Testis (tissue), 3 donors: ENCODE data around the gene MTSS2. TPM values are rescaled to one million over a fixed set of nuclear protein-coding genes. Genes with fewer than 3 reads are reported as not detected.

Source experiments
- DNase-seq: peaks from one replicate; pipeline ENCODE4 v3.0.0-alpha.2; 2019
- H3K27ac ChIP-seq, 2 donors: fragments of 200-600 bp; sonication (generic); one replicate each; pipeline ENCODE4 v1.5.1; 2019
- H3K27me3 ChIP-seq: fragments of 200-600 bp; sonication (generic); one replicate; pipeline ENCODE4 v1.5.1; 2019
- H3K36me3 ChIP-seq: fragments of 200-600 bp; sonication (generic); one replicate; pipeline ENCODE4 v1.5.1; 2017; ENCODE audit warnings: low read depth; ENCODE audit errors: missing control alignments
- H3K4me1 ChIP-seq: fragments of 200-600 bp; sonication (generic); one replicate; pipeline ENCODE4 v1.5.1; 2019
- H3K4me3 ChIP-seq, 2 donors: fragments of 200-600 bp; sonication (generic); one replicate each; pipeline ENCODE4 v1.5.1; 2017 to 2019
- H3K9me3 ChIP-seq: fragments of 200-600 bp; sonication (generic); one replicate; pipeline ENCODE4 v1.5.1; 2017
- CTCF ChIP-seq, 3 experiments: fragments of 450-650 bp in 2 of 3; fragments of 200-600 bp in 1 of 3; sonication (generic) in 1 of 3; IDR thresholded peaks; one replicate each; pipeline ENCODE4 v1.5.1; 2016 to 2019; ENCODE audit warnings: antibody characterized with exemption in 3 of 3, mild to moderate bottlenecking in 2 of 3, moderate library complexity in 1 of 3
- POLR2A ChIP-seq: fragments of 450-650 bp; IDR thresholded peaks from one replicate; pipeline ENCODE4 v1.6.1; 2017; ENCODE audit warnings: antibody characterized with exemption, mild to moderate bottlenecking, moderate library complexity
- WGBS, 2 donors: methylation state at CpG; one replicate each; pipeline ENCODE4 v1.1.5; 2018; 5-methylcytosine and 5-hydroxymethylcytosine counted together
- intact Hi-C: fragments of 100-400 bp; cut with DNase I; formaldehyde crosslinking; loops from one replicate; pipeline ENCODE4 v1.15.1; 2023; ENCODE audit warnings: low total_unique reads
- polyA plus RNA-seq: library from polyadenylated mRNA; stranded (reverse); fragments of 350-450 nt; fragmentation: Illumina TruSeq; extraction: RNeasy Lipid Tissue Mini Kit (QIAGEN cat#74804); gene quantifications from one replicate; pipeline ENCODE4 v1.2.3, GENCODE V29; 2014; ENCODE audit warnings: low read depth, low replicate concordance; ENCODE audit not compliant: insufficient read depth
- total RNA-seq, 2 donors: library from RNA; depleted of rRNA; stranded (reverse); fragments of >200 nt; gene quantifications; one replicate each; pipeline ENCODE4 v1.2.3, GENCODE V29; 2016

Gene MTSS2
- total and polyA plus RNA-seq, 3 donors from 2014 or later: 24.6 to 28.7 (median 25.6) TPM

DNA sequence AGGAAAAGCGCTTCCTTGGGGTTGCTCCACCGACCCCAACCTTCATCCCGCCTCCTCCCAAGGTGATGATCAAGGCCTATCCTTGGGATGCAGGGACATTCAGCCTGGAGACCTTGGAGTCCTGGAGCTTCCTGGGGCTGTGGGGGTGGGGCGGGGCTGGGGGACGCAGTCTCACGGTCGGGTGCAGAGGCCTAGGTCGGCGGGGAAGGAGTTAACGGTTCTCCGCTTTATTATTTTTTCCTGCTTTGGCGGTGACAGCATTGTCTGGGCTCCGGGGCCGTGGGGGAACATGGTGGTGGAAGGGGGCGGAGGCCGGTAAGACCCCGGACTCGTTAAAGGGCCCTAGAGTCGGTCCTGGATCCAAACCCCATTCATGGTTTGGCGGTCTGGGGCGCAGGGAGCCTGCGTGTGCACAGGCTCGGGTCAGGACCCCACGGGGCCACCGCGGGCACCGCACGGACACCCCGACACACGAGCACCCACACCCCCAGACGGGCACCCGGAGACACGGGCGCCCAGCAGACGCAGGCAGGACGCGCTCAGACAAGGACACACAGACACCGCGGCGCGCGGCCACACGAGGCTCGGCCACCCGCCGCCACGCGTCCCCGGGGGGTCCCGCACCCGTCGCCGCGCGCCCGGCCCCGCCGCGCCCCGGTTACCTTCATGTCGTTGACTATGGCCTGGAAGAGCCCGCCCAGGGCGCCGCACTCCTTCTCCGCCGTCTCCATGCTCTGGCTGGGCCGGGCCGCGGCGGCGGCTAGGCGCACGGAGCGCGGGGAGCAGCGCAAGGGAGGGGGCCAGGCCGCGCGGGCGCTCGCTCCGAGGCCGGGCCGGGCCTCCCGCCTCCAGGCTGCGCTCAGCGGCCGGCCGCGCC, 554 bp downstream of the MTSS2 start:
- peaks cover 46% of the 10 kb centered on the region for H3K4me1 ChIP-seq
- no peak for DNase-seq
- peak overlapping the region in 1 of 2 donors; percentile 45 for H3K27ac ChIP-seq
- TF ChIP-seq CTCF (IDR thresholded peaks at IDR 0.05) (no peak), POLR2A (no peak)
- H3K36me3 ChIP-seq: no peaks in the 10 kb centered on the region
- no peaks in the 10 kb centered on the region for H3K27me3 ChIP-seq
- H3K4me3 ChIP-seq: peak overlapping the region; percentile 39 to 61
- intact Hi-C loops: no loop called here
- no peaks in the 10 kb centered on the region for H3K9me3 ChIP-seq
- WGBS, 2 donors: 3 to 16% methylated on average over 11 to 35 of the region's 90 CpGs

- WGBS, 2 donors: 61 to 70% methylated on average over 13 to 14 of the region's 14 CpGs
- Histone ChIP-seq H3K27me3 (no peaks in the 10 kb centered on the region), H3K36me3 (no peaks in the 10 kb centered on the region), H3K9me3 (no peaks in the 10 kb centered on the region), H3K4me1 (peaks cover 46% of the 10 kb centered on the region), H3K4me3 (peak overlapping the region in 1 of 2 donors; percentile 39), H3K27ac (no peak overlapping the region)
- TF ChIP-seq CTCF (IDR thresholded peaks at IDR 0.05) (no peak), POLR2A (no peak)
- intact Hi-C loops: no loop called here
- DNase-seq: no peak
These were observed 1.4 kb downstream of the MTSS2 start for GRCh38 chr16:70684146-70685060.

DNA sequence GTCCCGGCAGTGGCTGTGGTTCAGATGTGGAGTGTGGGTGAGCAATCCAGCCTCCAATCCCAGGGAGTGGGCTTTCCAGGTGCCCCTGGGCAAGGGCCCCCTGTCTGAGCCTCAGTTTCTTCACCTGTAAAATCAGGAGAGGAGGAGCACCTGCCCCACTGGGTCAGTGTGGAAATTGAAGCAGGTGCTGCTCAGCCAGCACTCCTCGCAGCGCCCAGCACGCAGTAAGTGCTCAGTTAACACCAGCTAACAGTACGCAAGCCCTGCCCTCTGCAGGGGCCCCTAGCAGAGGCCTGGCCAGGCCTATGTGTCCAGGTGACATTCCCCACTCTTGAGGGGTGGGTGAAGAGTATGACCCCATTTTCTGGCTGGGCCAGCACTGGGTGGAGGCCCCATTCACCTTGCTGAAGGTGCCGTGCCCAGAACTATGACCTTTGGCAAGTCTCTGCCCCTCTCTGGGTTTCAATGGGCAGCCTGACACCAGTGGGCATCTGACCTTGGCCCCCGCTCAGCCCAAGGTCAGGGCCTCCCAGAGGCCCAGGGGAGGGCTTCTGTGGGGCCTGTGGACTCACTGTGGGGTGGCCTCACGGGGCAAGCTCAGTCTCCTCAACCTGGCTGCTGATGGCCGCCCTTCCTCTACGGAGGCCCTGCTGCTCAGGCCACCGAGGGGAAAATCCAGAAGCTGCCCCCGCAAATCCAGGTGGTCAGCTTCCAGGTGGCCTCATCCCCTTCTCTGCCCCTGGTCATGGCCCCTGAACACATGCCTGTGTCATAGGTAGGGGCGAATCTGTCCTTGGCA, 2.5 kb downstream of the MTSS2 start:
- Histone ChIP-seq H3K27ac (no peak overlapping the region), H3K27me3 (no peaks in the 10 kb centered on the region), H3K4me1 (peaks cover 38% of the 10 kb centered on the region), H3K4me3 (no peak overlapping the region), H3K9me3 (no peaks in the 10 kb centered on the region), H3K36me3 (no peaks in the 10 kb centered on the region)
- DNase-seq: no peak
- no peak for TF ChIP-seq POLR2A
- no peak for TF ChIP-seq CTCF (IDR thresholded peaks at IDR 0.05)
- 88 to 90% methylated on average over 3 to 13 of the region's 13 CpGs for WGBS, 2 donors
- intact Hi-C loops: no loop called here

DNA sequence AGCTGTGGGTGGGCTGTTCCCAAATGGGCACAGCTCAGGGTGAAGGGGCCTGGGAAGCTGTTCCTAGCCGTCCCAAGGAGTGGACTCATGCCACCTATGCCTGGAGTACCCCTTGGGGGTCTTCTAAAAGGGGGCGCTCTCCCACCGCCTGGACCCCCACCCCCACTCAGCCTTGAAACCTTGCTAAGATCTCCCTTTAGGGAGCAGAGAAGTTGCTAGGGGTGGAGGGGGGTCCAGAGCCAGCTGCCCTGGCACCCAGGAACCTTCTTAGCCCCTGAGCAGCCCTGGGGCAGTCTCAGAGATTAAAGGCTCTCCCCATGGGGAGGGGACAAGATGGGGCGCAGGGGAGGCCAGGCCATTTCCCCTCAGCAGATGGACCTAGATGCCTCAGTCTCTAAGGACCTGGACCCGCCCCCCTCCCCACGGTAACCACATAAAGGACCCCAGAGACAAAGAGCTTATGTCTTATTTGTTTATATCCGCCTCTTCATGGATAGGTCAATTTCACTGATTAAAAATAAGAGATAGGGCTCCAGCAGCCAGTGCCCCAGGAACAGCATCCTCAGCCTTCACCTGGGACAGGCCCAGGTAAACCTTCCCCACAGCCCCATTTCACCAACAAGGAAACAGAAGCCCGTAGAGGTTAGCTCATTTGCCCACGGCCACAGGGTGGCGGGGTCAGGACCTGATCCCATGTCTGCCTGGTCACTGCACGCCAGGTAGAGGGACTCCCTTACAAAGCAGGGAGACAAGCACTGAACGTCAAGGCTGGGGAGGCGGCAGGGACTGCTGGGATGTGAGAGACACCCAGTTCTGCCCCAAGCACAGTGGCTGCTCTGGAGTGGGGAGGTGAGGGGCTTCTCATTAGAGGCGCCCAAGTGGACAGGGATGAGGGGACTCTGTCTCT, 3.4 kb downstream of the MTSS2 start:
- H3K36me3 ChIP-seq: no peaks in the 10 kb centered on the region
- DNase-seq: no peak
- WGBS, 2 donors: 81 to 82% methylated on average over 6 to 14 of the region's 14 CpGs
- H3K4me3 ChIP-seq: no peak overlapping the region
- intact Hi-C loops: no loop called here
- no peaks in the 10 kb centered on the region for H3K9me3 ChIP-seq
- H3K4me1 ChIP-seq: peaks cover 37% of the 10 kb centered on the region
- no peaks in the 10 kb centered on the region for H3K27me3 ChIP-seq
- TF ChIP-seq POLR2A (no peak), CTCF (IDR thresholded peaks at IDR 0.05) (no peak)
- no peak overlapping the region for H3K27ac ChIP-seq
